Thymus (tissue), 11 donors: ENCODE measurements around the gene UBXN6. TPM values are rescaled to one million over a fixed set of nuclear protein-coding genes. Genes with fewer than 3 reads are reported as not detected.

Experiments used
- DNase-seq, 9 donors: peaks; one replicate each; pipeline ENCODE4 v3.0.0-alpha.2; 2013; ENCODE audit warnings: low spot score in 9 of 9, low read depth in 6 of 9, missing footprints in 1 of 9
- H3K27ac ChIP-seq, 2 donors: one replicate each; pipeline ENCODE4 v1.5.1; 2013; ENCODE audit warnings: control low read depth in 1 of 2, low read depth in 1 of 2, low read length in 1 of 2, mild to moderate bottlenecking in 1 of 2, moderate library complexity in 1 of 2
- H3K27me3 ChIP-seq, 2 donors: one replicate each; pipeline ENCODE4 v1.5.1; 2013; ENCODE audit warnings: low read length in 1 of 2; ENCODE audit not compliant: control insufficient read depth in 2 of 2, insufficient read depth in 1 of 2
- H3K36me3 ChIP-seq, 2 donors: one replicate each; pipeline ENCODE4 v1.5.1; 2013; ENCODE audit warnings: low read length in 1 of 2, mild to moderate bottlenecking in 1 of 2, moderate library complexity in 1 of 2; ENCODE audit not compliant: control insufficient read depth in 2 of 2, insufficient read depth in 2 of 2
- H3K4me1 ChIP-seq, 2 donors: one replicate each; pipeline ENCODE4 v1.5.1; 2013; ENCODE audit warnings: low read length in 2 of 2; ENCODE audit not compliant: control insufficient read depth in 2 of 2, insufficient read depth in 2 of 2
- H3K4me3 ChIP-seq, 2 donors: one replicate each; pipeline ENCODE4 v1.5.1; 2013; ENCODE audit warnings: low read length in 2 of 2, control low read depth in 1 of 2, mild to moderate bottlenecking in 1 of 2
- H3K9me3 ChIP-seq, 2 donors: one replicate each; pipeline ENCODE4 v1.5.1; 2013; ENCODE audit warnings: low read length in 1 of 2, mild to moderate bottlenecking in 1 of 2; ENCODE audit not compliant: control insufficient read depth in 2 of 2, insufficient read depth in 1 of 2
- WGBS: extraction: QIAGEN DNeasy Blood & Tissue Kit; methylation state at CpG from one replicate; pipeline ENCODE4 v1.1.7; 2013; 5-methylcytosine and 5-hydroxymethylcytosine counted together
- polyA plus RNA-seq: library from polyadenylated mRNA; stranded (reverse); fragments of 200-250 nt; gene quantifications from one replicate; pipeline ENCODE4 v1.2.3, GENCODE V29; 2013
- total RNA-seq: library from RNA; stranded (reverse); fragments of 120-200 nt; gene quantifications from one replicate; pipeline ENCODE4 v1.2.4, GENCODE V29; 2013
- donor health status: healthy.

Gene UBXN6
- total and polyA plus RNA-seq, 2 donors: 45.1 to 126 TPM

DNA sequence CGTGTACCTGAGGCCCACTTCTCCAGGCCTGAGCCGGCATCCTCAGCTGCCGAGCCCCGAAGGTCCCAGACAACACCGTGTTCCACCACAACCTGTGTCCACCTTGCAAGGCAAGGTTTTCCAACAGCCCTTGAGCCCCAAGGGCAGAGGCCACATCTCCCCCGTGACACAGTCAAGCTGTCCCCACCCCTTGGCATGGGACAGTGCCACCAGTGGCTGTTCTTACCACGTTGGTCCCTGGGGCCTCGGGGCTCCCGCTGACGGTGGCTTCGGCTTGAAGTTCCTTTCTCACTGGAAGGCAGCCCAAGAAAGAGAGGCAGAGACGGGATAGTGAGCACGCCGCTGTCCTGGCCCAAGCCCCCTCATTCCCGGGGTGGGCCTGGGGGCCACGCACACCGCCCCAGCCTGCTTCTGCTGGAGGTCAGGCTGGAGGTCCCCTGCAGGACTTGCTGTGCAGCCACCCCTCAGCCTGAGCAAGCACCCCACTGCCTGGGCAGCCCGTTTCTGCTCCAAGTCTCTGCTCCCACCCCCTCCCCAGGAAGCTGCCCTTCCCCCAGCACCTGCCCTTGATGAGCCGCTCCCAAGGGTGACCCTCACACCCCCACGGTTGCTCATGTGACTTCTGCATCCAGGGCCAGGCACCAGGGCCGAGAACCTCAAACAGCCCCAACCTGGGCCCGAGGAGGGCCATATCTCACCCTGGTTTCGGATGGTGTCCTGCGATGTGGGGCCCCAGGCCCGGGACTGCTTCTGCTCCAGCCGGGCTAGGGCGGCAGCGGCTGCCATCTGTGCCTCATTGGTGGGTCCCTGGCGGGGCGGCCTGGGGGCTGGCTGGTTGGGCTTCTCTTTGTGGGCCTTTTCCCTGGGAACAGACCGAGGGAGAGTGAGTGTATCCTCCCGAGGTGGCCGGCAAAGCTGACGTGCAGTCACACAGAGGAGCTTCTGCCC lies 4.1 kb downstream of the UBXN6 start:
- DNase-seq: no peak
- Histone ChIP-seq H3K9me3 (no peaks in the 10 kb centered on the region), H3K27me3 (no peaks in the 10 kb centered on the region), H3K4me1 (peaks cover 13 to 23% of the 10 kb centered on the region in 2 donors), H3K4me3 (no peak overlapping the region), H3K36me3 (peaks cover 42 to 57% of the 10 kb centered on the region in 2 donors), H3K27ac (no peak overlapping the region)
- WGBS: 95% methylated on average over 34 of the region's 34 CpGs

DNA sequence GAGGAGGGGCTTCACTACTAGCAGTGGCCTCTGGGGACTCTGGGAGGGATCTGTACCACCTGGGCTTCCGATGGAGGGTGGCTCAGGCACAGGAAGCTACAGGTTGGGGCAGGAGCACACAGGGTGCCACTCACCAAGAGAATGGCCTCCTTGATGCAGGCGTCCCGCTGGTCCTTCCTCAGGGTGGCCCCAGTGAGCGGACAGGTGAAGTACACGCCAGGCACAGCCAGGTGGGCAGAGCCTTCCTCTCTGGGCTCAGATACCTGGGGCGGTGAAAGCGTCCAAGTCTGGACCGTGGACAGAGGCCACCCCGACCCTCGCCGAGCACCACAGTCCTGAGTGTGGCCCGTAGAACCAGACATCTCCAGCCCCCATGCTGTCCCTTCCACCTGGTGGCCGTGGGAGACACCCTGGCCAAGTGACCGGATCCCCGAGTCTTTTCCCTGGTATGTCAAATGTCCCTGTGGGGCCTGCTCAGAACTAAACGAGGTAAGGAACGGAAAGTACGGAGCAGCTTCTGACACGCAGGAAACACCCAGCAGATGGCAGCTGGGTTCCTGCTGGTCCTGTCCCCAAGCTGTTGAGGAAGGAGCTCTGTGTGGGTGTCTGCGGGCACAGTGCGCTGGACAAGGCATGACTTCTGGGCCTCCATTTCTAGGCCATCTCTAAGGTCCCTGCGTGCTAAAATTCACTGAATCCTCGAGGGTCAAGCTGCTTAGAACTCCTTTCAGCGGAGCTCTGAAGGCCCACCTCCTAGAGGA lies 5.2 kb downstream of the UBXN6 start:
- Histone ChIP-seq H3K4me3 (no peak overlapping the region), H3K36me3 (peaks cover 53 to 68% of the 10 kb centered on the region in 2 donors), H3K27ac (no peak overlapping the region), H3K27me3 (no peaks in the 10 kb centered on the region), H3K9me3 (no peaks in the 10 kb centered on the region), H3K4me1 (peaks cover 9 to 18% of the 10 kb centered on the region in 2 donors)
- WGBS: 97% methylated on average over 24 of the region's 24 CpGs
- DNase-seq: no peak

DNA sequence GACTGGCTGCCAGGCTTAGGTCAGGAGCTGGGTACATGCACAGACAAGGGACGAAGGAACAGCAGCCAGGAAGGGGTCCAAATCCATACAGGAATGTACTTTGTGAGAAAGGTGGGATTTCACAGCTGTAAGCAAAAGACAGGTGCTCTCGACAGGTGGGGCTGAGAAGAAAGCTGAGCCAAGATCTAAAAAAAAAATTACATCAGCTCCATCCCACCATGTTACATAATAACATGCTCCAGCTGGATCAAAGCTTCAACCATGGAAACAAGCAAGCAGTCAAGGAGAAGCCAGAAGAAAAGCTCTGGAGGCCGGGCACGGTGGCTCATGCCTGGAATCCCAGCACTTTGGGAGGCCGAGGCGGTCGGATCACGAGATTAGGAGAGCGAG lies 8.0 kb downstream of the UBXN6 start:
- H3K27ac ChIP-seq: no peak overlapping the region
- no peaks in the 10 kb centered on the region for H3K27me3 ChIP-seq
- H3K4me1 ChIP-seq: no peaks in the 10 kb centered on the region
- H3K4me3 ChIP-seq: no peak overlapping the region
- no peaks in the 10 kb centered on the region for H3K9me3 ChIP-seq
- peaks cover 81 to 93% of the 10 kb centered on the region in 2 donors for H3K36me3 ChIP-seq
- DNase-seq: no peak
- WGBS: 97% methylated on average over 9 of the region's 9 CpGs

DNA sequence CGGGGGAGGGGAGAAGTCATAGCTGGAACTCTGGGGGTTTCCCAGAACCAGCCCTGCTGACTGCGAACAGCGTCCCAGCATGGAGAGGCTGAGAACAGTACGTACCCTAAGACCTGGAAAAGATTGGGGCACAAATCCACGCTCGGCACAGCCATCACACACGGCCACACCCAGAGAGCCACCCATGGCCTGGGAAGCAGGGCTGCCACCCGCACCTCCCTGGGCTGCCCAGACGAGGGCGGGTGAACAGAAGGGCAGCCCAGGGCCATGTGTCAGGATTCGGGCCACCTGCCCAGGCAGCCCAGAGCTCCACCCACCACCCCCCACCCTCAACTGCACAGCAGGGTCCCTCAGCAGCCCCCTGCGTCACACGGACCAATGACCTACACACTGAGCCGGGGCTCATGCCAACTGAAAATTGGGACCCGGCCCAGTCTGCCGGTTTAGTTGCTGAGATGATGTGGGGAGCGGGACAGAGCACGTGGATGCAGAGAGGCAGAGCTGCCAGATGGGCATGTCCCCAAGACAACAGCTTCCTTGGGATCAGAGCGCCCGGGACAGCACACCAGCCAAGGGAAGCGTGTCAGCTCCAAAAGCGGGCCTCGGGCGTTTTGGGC lies 8.5 kb downstream of the UBXN6 start:
- Histone ChIP-seq H3K36me3 (peaks cover 85 to 93% of the 10 kb centered on the region in 2 donors), H3K4me1 (no peaks in the 10 kb centered on the region), H3K27ac (peak overlapping the region in 1 of 2 donors; percentile 0), H3K9me3 (no peaks in the 10 kb centered on the region), H3K4me3 (no peak overlapping the region), H3K27me3 (no peaks in the 10 kb centered on the region)
- 93% methylated on average over 24 of the region's 24 CpGs for WGBS
- DNase-seq: no peak

DNA sequence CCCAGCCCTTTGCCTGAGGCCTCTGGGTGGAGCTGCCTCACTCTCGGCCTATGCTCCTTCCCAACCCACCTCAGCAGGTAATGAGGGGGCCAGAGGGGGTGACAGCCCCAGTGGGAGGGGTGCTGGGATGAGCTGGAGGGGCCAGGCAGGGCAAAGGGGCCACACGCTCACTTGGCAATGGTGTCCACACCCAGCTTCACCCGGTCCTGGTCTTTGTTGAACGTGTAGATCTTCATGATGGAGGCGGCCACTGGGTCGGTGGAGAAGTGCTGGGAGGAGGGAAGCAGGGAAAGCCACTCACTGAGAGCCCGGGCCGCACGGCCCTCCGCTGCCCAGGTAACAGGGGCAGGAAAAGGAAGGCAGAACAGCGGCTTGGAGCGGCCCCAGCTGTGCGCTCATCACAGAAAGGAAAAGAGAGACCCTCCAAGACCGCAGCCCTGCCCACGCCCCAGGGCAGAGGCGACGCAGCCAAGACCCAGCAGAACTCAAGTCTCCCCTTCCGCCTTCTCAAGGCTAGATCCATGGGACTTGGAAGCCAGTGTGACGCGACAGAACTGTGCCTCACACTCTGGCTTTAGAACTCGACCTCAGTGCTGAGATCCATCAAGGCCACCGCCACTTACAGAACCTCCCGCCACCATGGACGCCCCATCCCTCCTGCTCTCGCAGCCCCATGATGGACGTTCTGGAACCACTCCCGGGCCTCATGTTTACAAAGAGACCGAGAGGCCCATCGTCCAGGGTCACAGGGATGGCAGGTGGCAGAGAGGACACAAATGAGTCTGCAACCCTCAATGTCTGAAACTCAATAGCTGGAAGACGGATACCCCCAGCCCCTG lies 9.2 kb downstream of the UBXN6 start:
- no peak overlapping the region for H3K4me3 ChIP-seq
- WGBS: 94% methylated on average over 30 of the region's 30 CpGs
- H3K36me3 ChIP-seq: peaks cover 77 to 93% of the 10 kb centered on the region in 2 donors
- peak overlapping the region in 1 of 2 donors; percentile 0 for H3K27ac ChIP-seq
- H3K4me1 ChIP-seq: no peaks in the 10 kb centered on the region
- peaks cover 0 to 1% of the 10 kb centered on the region in 2 donors for H3K9me3 ChIP-seq
- no peaks in the 10 kb centered on the region for H3K27me3 ChIP-seq
- no peak for DNase-seq

DNA sequence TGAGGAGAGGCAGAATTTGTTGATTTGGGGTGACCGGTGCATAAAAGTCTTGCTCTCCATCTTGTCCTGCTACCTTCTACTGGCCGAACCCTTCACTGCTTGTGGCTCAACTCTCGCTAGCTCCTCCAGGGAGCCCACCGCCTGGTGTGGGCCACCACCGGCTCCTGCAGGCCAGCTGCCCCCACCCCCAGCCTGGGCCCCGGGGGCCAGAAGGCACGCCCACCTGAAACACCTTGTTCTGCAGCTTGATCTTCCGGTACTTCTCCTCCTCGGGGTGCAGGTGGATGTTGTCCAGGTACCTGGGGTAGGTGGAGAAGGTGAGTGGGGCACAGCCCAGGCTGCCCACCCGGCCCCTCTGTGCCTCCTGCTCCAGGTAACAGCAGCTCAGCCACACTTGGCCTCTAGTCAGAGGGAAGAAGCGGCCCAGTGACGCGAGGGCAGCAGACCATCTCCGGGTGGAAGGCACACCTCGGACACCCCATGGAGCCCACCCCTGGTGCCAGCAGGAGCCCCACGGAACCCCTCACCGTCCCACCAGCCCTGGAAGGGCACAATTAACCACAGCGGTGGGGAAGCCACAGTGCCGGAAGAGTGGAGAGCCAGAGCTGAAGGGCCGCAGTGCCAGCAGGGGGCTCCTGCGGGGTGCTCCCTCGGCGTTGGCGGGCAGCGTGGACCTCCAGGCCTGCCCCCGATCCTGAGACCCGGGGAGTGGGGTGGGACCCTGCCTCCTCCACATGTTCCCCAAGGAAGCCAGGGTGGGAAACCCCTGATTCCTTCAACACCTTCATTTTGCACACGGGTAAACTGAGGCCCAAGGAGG lies 10.1 kb downstream of the UBXN6 start:
- WGBS: 97% methylated on average over 28 of the region's 28 CpGs
- peaks cover 75 to 86% of the 10 kb centered on the region in 2 donors for H3K36me3 ChIP-seq
- DNase-seq: no peak
- no peaks in the 10 kb centered on the region for H3K27me3 ChIP-seq
- no peak overlapping the region for H3K4me3 ChIP-seq
- H3K4me1 ChIP-seq: no peaks in the 10 kb centered on the region
- H3K9me3 ChIP-seq: peaks cover 0 to 4% of the 10 kb centered on the region in 2 donors
- H3K27ac ChIP-seq: no peak overlapping the region

DNA sequence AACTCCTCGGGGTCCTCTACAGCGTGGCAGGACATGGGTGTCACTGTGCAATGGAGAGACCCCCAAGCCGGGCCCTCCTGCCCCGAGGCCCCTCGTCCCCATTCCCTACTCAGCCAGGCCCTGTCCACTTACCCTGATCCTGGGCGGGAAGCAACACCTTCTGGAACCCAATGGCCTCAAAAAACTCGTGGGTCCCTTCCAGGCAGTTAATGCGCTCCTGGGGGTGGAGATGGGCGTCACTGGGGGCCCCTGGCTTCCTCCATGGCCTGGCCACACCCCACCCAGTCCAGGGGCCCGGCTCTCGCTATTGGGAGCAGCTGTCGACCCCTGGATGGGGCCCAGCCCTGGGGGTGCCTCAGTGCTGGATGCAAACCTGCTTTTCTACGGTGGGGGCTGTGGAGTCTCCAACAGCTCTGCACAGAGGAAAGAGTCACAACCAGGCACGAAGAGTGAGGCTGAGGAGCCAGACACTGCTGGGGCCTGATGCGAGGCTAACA lies 10.8 kb downstream of the UBXN6 start:
- no peak for DNase-seq

More for the DNA sequence above, 10.8 kb downstream of the UBXN6 start:
- peaks cover 75 to 84% of the 10 kb centered on the region in 2 donors for H3K36me3 ChIP-seq
- peaks cover 0 to 4% of the 10 kb centered on the region in 2 donors for H3K9me3 ChIP-seq
- no peak overlapping the region for H3K4me3 ChIP-seq
- no peak overlapping the region for H3K27ac ChIP-seq
- no peaks in the 10 kb centered on the region for H3K4me1 ChIP-seq
- WGBS: 94% methylated on average over 15 of the region's 15 CpGs
- no peaks in the 10 kb centered on the region for H3K27me3 ChIP-seq
